KMS-11 (cell line): ENCODE data around the gene BCL2L13.
"Not testable (repeated sequence)": the region's sequence is repeated elsewhere in the genome, so short reads cannot be mapped to it uniquely, and the experiment has no call there.

Source experiments
- H2AFZ ChIP-seq: fragments of 200-600 bp; sonication (generic); 2 replicates; pipeline ENCODE4 v1.6.1; 2016; ENCODE audit warnings: antibody characterized with exemption, mixed run types, low read depth
- H3K27ac ChIP-seq: fragments of 200-600 bp; sonication (generic); 2 replicates; pipeline ENCODE4 v1.6.1; 2016; ENCODE audit warnings: mild to moderate bottlenecking, mixed run types
- H3K27me3 ChIP-seq: fragments of 200-600 bp; sonication (generic); 2 replicates; pipeline ENCODE4 v1.6.1; 2017; ENCODE audit warnings: mild to moderate bottlenecking, low read depth, mixed run types, moderate library complexity; ENCODE audit not compliant: insufficient read depth
- H3K36me3 ChIP-seq: fragments of 200-600 bp; sonication (generic); 2 replicates; pipeline ENCODE4 v1.6.1; 2017; ENCODE audit warnings: mild to moderate bottlenecking, mixed run types; ENCODE audit not compliant: insufficient read depth
- H3K4me1 ChIP-seq: fragments of 200-600 bp; sonication (generic); 2 replicates; pipeline ENCODE4 v1.6.1; 2016; ENCODE audit warnings: mild to moderate bottlenecking, low read depth, mixed run types; ENCODE audit not compliant: poor library complexity, severe bottlenecking
- H3K4me2 ChIP-seq: fragments of 200-600 bp; sonication (generic); 2 replicates; pipeline ENCODE4 v1.7.0; 2016; ENCODE audit warnings: mild to moderate bottlenecking, mixed run types
- H3K4me3 ChIP-seq: fragments of 200-600 bp; sonication (generic); IDR thresholded peaks from 2 replicates; pipeline ENCODE4 v1.6.1; 2017; ENCODE audit warnings: low read depth, low read length, mixed read lengths; ENCODE audit not compliant: insufficient read depth
- H3K79me2 ChIP-seq: fragments of 200-600 bp; sonication (generic); 2 replicates; pipeline ENCODE4 v1.6.1; 2016; ENCODE audit warnings: low read depth, mixed run types; ENCODE audit not compliant: insufficient read depth
- H3K9ac ChIP-seq: fragments of 200-600 bp; sonication (generic); 2 replicates; pipeline ENCODE4 v1.6.1; 2016; ENCODE audit warnings: mild to moderate bottlenecking, mixed run types
- H4K20me1 ChIP-seq: fragments of 200-600 bp; sonication (generic); 2 replicates; pipeline ENCODE4 v1.6.1; 2016; ENCODE audit warnings: mild to moderate bottlenecking, mixed run types; ENCODE audit not compliant: insufficient read depth
- CTCF ChIP-seq: fragments of 200-600 bp; sonication (generic); conservative IDR thresholded peaks from 2 replicates; pipeline ENCODE4 v1.6.1; 2017; ENCODE audit warnings: low read depth, mild to moderate bottlenecking, antibody characterized with exemption, low read length, moderate library complexity, mixed read lengths

BCL2L13 gene

GRCh38 chr22:17634696-17635095 is 3.9 kb upstream of the BCL2L13 start:
- H3K27me3 ChIP-seq = no peaks in the 10 kb centered on the region
- no peaks in the 10 kb centered on the region for H4K20me1 ChIP-seq
- TF ChIP-seq CTCF = no peak
- peaks cover 11% of the 10 kb centered on the region for H3K79me2 ChIP-seq
- H3K36me3 ChIP-seq = no peaks in the 10 kb centered on the region
- H2AFZ ChIP-seq = no peak overlapping the region
- no peak overlapping the region for H3K9ac ChIP-seq
- no peak overlapping the region for H3K27ac ChIP-seq
- H3K4me1 ChIP-seq = peaks cover 41% of the 10 kb centered on the region
- no peak overlapping the region for H3K4me2 ChIP-seq
- no peak overlapping the region for H3K4me3 ChIP-seq

GRCh38 chr22:17636850-17637249 is 1.7 kb upstream of the BCL2L13 start:
- Histone ChIP-seq H3K79me2 (peaks cover 26% of the 10 kb centered on the region), H3K4me1 (peaks cover 45% of the 10 kb centered on the region)
- not testable (repeated sequence) for H3K4me3 ChIP-seq, H2AFZ ChIP-seq, H4K20me1 ChIP-seq, H3K27ac ChIP-seq, H3K4me2 ChIP-seq, H3K36me3 ChIP-seq, H3K9ac ChIP-seq, H3K27me3 ChIP-seq

DNA sequence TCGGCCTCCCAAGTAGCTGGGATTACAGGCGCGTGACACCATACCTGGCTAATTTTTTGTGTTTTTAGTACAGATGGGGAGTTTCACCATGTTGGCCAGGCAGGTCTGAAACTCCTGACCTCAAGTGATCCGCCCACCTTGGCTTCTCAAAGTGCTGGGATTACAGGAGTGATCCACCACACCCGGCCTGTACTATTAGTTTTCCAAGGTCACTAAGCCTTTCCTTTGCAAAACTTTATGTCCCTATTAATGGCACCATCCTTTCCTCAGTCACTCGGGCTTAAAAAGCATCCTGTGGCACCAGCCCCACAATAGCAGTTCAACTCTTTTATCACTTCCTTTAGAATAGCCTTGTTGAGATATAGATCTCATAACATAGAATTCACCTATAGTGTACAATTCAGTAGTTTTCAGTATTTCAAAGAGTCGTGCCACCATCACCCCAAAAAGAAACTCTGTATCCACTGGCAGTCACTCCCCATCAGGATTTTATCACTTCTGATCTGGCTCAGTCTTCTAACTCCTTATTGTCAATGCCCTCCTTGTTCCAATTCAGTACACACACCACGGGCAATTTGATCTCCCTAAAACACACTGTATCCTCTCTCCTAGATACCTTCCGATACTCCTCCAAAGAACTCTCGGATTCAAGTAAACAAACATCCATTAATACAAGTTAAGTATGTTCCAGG is 921 bp upstream of the BCL2L13 start:
- TF ChIP-seq CTCF = no peak
- peak overlapping the region; percentile 95 for H3K27ac ChIP-seq
- peak overlapping the region; percentile 99 for H3K9ac ChIP-seq
- no peaks in the 10 kb centered on the region for H4K20me1 ChIP-seq
- H3K27me3 ChIP-seq = no peaks in the 10 kb centered on the region
- peak overlapping the region; percentile 26 for H3K4me3 ChIP-seq
- H3K4me1 ChIP-seq = peaks cover 38% of the 10 kb centered on the region
- H3K4me2 ChIP-seq = peak overlapping the region; percentile 94
- H3K36me3 ChIP-seq = no peaks in the 10 kb centered on the region
- peaks cover 26% of the 10 kb centered on the region for H3K79me2 ChIP-seq
- peak overlapping the region; percentile 84 for H2AFZ ChIP-seq

GRCh38 chr22:17638182-17638431 is 450 bp upstream of the BCL2L13 start:
- H3K36me3 ChIP-seq = no peaks in the 10 kb centered on the region
- H3K4me1 ChIP-seq = peaks cover 33% of the 10 kb centered on the region
- H3K9ac ChIP-seq = peak overlapping the region; percentile 99
- H3K27me3 ChIP-seq = no peaks in the 10 kb centered on the region
- peak overlapping the region; percentile 94 for H3K4me2 ChIP-seq
- peak overlapping the region; percentile 95 for H3K27ac ChIP-seq
- peak overlapping the region; percentile 84 for H2AFZ ChIP-seq
- TF ChIP-seq CTCF = no peak
- H4K20me1 ChIP-seq = no peaks in the 10 kb centered on the region
- peaks cover 26% of the 10 kb centered on the region for H3K79me2 ChIP-seq
- peak overlapping the region; percentile 26 for H3K4me3 ChIP-seq

DNA sequence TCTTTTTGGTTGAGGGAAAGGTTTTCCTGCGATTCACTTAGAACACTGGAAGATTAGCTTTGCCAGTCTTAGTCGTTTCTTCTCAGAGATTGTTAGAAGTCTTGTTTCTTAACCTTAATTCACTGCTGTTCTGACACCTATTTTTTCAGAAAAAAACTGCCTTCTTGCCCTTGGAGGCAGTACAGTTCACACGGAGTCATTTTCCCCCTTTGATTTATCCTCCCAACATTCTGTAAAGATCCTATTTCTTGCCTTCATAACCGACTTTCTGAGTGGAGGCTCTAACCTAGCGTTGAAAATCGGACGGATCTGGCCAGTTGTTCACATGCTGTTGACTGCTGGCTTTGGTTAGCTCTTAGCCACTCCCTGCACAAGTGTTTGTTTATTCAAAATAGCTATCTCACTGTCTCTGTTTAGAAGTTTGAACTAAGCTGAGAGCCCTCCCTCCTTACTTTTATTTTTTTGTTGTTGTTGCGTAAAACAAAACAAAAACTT is 737 bp downstream of the BCL2L13 start:
- Histone ChIP-seq H2AFZ (peak overlapping the region; percentile 84; the same call in 1 of the 2 replicates), H3K27ac (peak overlapping the region; percentile 95)

More for the DNA sequence above, 737 bp downstream of the BCL2L13 start:
- Histone ChIP-seq H3K9ac (peak overlapping the region; percentile 99), H3K4me1 (peaks cover 21% of the 10 kb centered on the region), H3K4me2 (peak overlapping the region; percentile 94), H4K20me1 (no peaks in the 10 kb centered on the region), H3K36me3 (no peaks in the 10 kb centered on the region), H3K4me3 (no peak overlapping the region), H3K27me3 (no peaks in the 10 kb centered on the region), H3K79me2 (peaks cover 26% of the 10 kb centered on the region)
- no peak for TF ChIP-seq CTCF
